Mesothelial cell of epicardium (in vitro differentiated cells): ENCODE results near the gene ZNF23. TPM values are rescaled to one million over a fixed set of nuclear protein-coding genes. Genes with fewer than 3 reads are reported as not detected.

Source experiments
- DNase-seq, 2 experiments: peaks; one replicate each; pipeline ENCODE4 v3.0.0; 2021; ENCODE audit warnings: low spot score in 2 of 2; ENCODE audit not compliant: unreplicated experiment in 2 of 2
- H3K27ac Mint-ChIP-seq: 2 replicates; pipeline ENCODE4 v1.8.0; 2021; ENCODE audit warnings: mixed read lengths
- H3K27me3 Mint-ChIP-seq: 2 replicates; pipeline ENCODE4 v1.8.0; 2021; ENCODE audit warnings: low read depth, mixed read lengths
- H3K36me3 Mint-ChIP-seq: 2 replicates; pipeline ENCODE4 v1.8.0; 2021; ENCODE audit warnings: mixed read lengths
- H3K4me1 Mint-ChIP-seq: 2 replicates; pipeline ENCODE4 v1.8.0; 2021; ENCODE audit warnings: mixed read lengths
- H3K4me3 Mint-ChIP-seq: 2 replicates; pipeline ENCODE4 v1.8.0; 2021; ENCODE audit warnings: mild to moderate bottlenecking, moderate library complexity, mixed read lengths
- H3K9me3 Mint-ChIP-seq: 2 replicates; pipeline ENCODE4 v1.8.0; 2021; ENCODE audit warnings: mixed read lengths
- CTCF ChIP-seq: fragments of 200-600 bp; sonication (generic); IDR thresholded peaks from one replicate; pipeline ENCODE4 v1.5.0; 2021; ENCODE audit warnings: antibody characterized with exemption; ENCODE audit not compliant: unreplicated experiment
- total RNA-seq: library from RNA; stranded (reverse); gene quantifications from 3 replicates; pipeline ENCODE4 v1.2.1, GENCODE V29; 2021

The ZNF23 gene
- total RNA-seq, 1 donor from 2014 or later, result 12.8 TPM

- Mint-ChIP-seq H3K4me3 (no peak overlapping the region), H3K36me3 (peaks cover 14% of the 10 kb centered on the region), H3K27ac (no peak overlapping the region), H3K27me3 (peaks cover 40% of the 10 kb centered on the region), H3K4me1 (no peaks in the 10 kb centered on the region), H3K9me3 (peaks cover 22% of the 10 kb centered on the region)
- no peak for DNase-seq
- TF ChIP-seq CTCF, result peak; percentile 51
Measured at GRCh38 chr16:71441348-71442050, 20.5 kb downstream of the ZNF23 start.

- Mint-ChIP-seq H3K9me3 (peaks cover 20% of the 10 kb centered on the region), H3K27me3 (peaks cover 46% of the 10 kb centered on the region), H3K36me3 (peaks cover 11% of the 10 kb centered on the region), H3K4me3 (no peak overlapping the region), H3K4me1 (no peaks in the 10 kb centered on the region), H3K27ac (no peak overlapping the region)
- no peak for TF ChIP-seq CTCF
- no peak for DNase-seq
Measured at GRCh38 chr16:71440669-71441347, 21.2 kb downstream of the ZNF23 start.

GRCh38 chr16:71439523-71439922 lies 22.5 kb downstream of the ZNF23 start:
- no peak for DNase-seq
- no peak overlapping the region for H3K4me3 Mint-ChIP-seq
- TF ChIP-seq CTCF, result no peak
- H3K9me3 Mint-ChIP-seq, result peaks cover 10% of the 10 kb centered on the region
- H3K36me3 Mint-ChIP-seq, result peaks cover 6% of the 10 kb centered on the region
- H3K27me3 Mint-ChIP-seq, result peaks cover 53% of the 10 kb centered on the region
- no peaks in the 10 kb centered on the region for H3K4me1 Mint-ChIP-seq
- no peak overlapping the region for H3K27ac Mint-ChIP-seq

GRCh38 chr16:71436473-71436872 lies 25.6 kb downstream of the ZNF23 start:
- Mint-ChIP-seq H3K4me3 (no peak overlapping the region), H3K4me1 (no peaks in the 10 kb centered on the region), H3K36me3 (no peaks in the 10 kb centered on the region), H3K27me3 (peaks cover 72% of the 10 kb centered on the region), H3K27ac (no peak overlapping the region), H3K9me3 (no peaks in the 10 kb centered on the region)
- no peak for TF ChIP-seq CTCF
- no peak for DNase-seq

GRCh38 chr16:71432906-71433305 lies 29.1 kb downstream of the ZNF23 start:
- no peak for TF ChIP-seq CTCF
- DNase-seq, result no peak
- H3K27ac Mint-ChIP-seq, result no peak overlapping the region
- no peaks in the 10 kb centered on the region for H3K4me1 Mint-ChIP-seq
- no peak overlapping the region for H3K4me3 Mint-ChIP-seq
- H3K9me3 Mint-ChIP-seq, result peaks cover 3% of the 10 kb centered on the region
- H3K36me3 Mint-ChIP-seq, result no peaks in the 10 kb centered on the region
- peaks cover 72% of the 10 kb centered on the region for H3K27me3 Mint-ChIP-seq
